ENCODE measurements around the gene CAMK1D.
A peak's percentile ranks its signal among the peaks of the same experiment; 100 is the strongest.

The CAMK1D gene

DNA sequence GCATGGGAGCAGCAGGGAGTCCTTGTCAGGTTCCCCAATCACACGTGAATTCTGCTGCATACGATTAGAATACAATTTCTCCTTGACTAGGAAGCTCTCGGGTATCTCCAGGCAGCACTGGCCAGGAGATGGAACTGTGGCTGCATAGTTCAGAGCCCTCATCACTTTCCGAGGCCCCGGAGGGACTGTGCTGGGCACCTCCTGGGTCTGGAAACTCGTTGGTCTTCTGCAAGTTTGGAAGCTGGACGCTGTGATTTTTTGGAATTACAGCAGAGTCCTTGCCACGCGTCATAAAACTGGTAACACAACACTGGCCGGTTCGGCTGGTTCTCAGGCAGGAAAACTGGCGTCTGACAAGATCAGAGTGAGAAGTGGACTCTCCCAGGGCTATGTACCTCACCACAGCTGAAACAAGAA lies 436.1 kb downstream of the CAMK1D start (continued):
- TF ChIP-seq SETDB1 (IDR thresholded peaks at IDR 0.05; ENCODE audit: insufficient read length, low read length) (no peak), RBAK (tag by site-specific recombination; IDR thresholded peaks at IDR 0.05) (no peak), ZNF184 (tag by site-specific recombination; IDR thresholded peaks at IDR 0.05) (no peak), KLF1 (tag by site-specific recombination; IDR thresholded peaks at IDR 0.05) (no peak), WT1 (tag by site-specific recombination; IDR thresholded peaks at IDR 0.05) (no peak), ZNF157 (tag by site-specific recombination; IDR thresholded peaks at IDR 0.05) (no peak), ZNF202 (tag by site-specific recombination; IDR thresholded peaks at IDR 0.05; ENCODE audit: borderline replicate concordance) (no peak), REPIN1 (tag by site-specific recombination; IDR thresholded peaks at IDR 0.05; ENCODE audit: low read depth) (no peak), ZBTB20 (tag by site-specific recombination; IDR thresholded peaks at IDR 0.05) (no peak), HOXD13 (CRISPR knock-in tag; IDR thresholded peaks at IDR 0.05; ENCODE audit: borderline replicate concordance) (no peak)
- TF ChIP-seq, protein P1, sequence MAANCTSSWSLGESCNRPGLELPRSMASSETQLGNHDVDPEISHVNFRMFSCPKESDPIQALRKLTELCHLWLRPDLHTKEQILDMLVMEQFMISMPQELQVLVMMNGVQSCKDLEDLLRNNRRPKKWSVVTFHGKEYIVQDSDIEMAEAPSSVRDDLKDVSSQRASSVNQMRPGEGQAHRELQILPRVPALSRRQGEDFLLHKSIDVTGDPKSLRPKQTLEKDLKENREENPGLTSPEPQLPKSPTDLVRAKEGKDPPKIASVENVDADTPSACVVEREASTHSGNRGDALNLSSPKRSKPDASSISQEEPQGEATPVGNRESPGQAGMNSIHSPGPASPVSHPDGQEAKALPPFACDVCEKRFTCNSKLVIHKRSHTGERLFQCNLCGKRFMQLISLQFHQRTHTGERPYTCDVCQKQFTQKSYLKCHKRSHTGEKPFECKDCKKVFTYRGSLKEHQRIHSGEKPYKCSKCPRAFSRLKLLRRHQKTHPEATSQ (tag by site-specific recombination; IDR thresholded peaks at IDR 0.05), result no peak
- TF ChIP-seq, protein P2, sequence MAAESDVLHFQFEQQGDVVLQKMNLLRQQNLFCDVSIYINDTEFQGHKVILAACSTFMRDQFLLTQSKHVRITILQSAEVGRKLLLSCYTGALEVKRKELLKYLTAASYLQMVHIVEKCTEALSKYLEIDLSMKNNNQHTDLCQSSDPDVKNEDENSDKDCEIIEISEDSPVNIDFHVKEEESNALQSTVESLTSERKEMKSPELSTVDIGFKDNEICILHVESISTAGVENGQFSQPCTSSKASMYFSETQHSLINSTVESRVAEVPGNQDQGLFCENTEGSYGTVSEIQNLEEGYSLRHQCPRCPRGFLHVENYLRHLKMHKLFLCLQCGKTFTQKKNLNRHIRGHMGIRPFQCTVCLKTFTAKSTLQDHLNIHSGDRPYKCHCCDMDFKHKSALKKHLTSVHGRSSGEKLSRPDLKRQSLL (tag by site-specific recombination; IDR thresholded peaks at IDR 0.05), result no peak
- TF ChIP-seq, protein P3, sequence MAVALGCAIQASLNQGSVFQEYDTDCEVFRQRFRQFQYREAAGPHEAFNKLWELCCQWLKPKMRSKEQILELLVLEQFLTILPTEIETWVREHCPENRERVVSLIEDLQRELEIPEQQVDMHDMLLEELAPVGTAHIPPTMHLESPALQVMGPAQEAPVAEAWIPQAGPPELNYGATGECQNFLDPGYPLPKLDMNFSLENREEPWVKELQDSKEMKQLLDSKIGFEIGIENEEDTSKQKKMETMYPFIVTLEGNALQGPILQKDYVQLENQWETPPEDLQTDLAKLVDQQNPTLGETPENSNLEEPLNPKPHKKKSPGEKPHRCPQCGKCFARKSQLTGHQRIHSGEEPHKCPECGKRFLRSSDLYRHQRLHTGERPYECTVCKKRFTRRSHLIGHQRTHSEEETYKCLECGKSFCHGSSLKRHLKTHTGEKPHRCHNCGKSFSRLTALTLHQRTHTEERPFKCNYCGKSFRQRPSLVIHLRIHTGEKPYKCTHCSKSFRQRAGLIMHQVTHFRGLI (tag by site-specific recombination; IDR thresholded peaks at IDR 0.05), result no peak

DNA sequence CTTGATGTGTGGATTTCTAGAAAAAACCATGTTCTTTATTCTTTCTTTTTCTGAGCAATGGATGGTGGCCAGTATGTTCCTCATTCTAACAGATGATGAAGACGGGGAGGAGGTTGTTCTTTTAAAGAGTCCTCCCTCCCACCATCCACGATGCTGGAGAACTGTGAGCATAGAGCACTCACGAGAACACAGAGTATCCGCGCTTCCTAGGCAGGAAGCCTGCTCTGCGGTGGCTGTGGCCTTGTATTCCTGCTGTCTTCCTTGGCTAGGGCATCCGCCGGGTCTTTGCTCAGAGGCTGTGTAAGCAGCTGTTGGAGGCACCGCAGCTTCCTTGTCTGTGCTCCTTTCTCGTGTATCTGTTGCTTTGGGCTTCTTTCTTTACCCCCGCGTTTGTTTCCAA lies 437.9 kb downstream of the CAMK1D start:
- CTCF ChIA-PET, result no interaction called here
- Histone ChIP-seq H3K4me1 (ENCODE audit: control insufficient read depth, insufficient read depth, low read length) (no peaks in the 10 kb centered on the region), H3K27ac (ENCODE audit: extremely low read depth, low read depth, low read length) (no peak overlapping the region), H3K9me3 (ENCODE audit: control insufficient read depth, insufficient read depth, low read depth, low read length) (no peaks in the 10 kb centered on the region), H3K36me3 (ENCODE audit: control insufficient read depth in 2 of 2, insufficient read depth in 1 of 2, low read length in 2 of 2) (no peaks in the 10 kb centered on the region), H3K4me3 (ENCODE audit: low read depth, low read length) (no peak overlapping the region)
- POLR2A ChIA-PET, result no interaction called here
- no peak for TF ChIP-seq SP7 (tag by site-specific recombination; IDR thresholded peaks at IDR 0.05)
- 0 out of 2 replicates have a peak, but pooled peaks have one; percentile 28 for TF ChIP-seq ZBTB17 (tag by site-specific recombination; IDR thresholded peaks at IDR 0.05)
- TF ChIP-seq ZFHX2 (tag by site-specific recombination; conservative IDR thresholded peaks at IDR 0.05), result no peak

DNA sequence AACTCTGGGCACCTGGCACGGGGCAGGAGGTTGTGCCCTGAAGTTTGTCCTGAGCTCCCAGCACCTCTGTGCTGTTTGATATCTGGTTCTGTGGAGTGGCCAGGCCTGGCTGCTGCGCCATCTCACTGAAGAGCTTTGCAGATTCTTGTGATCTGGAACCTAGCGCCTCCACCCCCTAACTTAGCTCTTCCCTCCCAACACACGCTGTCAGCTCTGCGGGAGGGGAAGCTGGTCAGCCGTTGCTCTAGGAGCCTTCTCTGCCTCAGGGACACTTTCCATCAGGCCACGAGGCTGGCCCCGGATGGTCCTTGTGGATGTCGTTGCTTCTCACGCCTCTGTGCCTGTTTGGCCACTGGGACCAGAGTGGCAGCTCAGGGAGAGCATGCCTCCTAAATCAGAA lies 438.9 kb downstream of the CAMK1D start:
- no peaks in the 10 kb centered on the region for H3K9me3 ChIP-seq (ENCODE audit: control insufficient read depth, insufficient read depth, low read depth, low read length)
- CTCF ChIA-PET, result interaction anchor here (1.0 kb wide), 1 partner anchor 114 kb away, joined by 3 read pairs; no protein-coding TSS in a partner anchor
- POLR2A ChIA-PET, result no interaction called here
- H3K4me1 ChIP-seq (ENCODE audit: control insufficient read depth, insufficient read depth, low read length), result no peaks in the 10 kb centered on the region
- H3K36me3 ChIP-seq (ENCODE audit: control insufficient read depth in 2 of 2, insufficient read depth in 1 of 2, low read length in 2 of 2), result no peaks in the 10 kb centered on the region
- no peak overlapping the region for H3K27ac ChIP-seq (ENCODE audit: extremely low read depth, low read depth, low read length)
- H3K4me3 ChIP-seq (ENCODE audit: low read depth, low read length), result no peak overlapping the region
- TF ChIP-seq ZNF37A (tag by site-specific recombination; IDR thresholded peaks at IDR 0.05), result no peak
- TF ChIP-seq, protein P1 (tag by site-specific recombination; IDR thresholded peaks at IDR 0.05), result no peak
- TF ChIP-seq IKZF3 (tag by site-specific recombination; IDR thresholded peaks at IDR 0.05), result no peak
- TF ChIP-seq, protein P4, sequence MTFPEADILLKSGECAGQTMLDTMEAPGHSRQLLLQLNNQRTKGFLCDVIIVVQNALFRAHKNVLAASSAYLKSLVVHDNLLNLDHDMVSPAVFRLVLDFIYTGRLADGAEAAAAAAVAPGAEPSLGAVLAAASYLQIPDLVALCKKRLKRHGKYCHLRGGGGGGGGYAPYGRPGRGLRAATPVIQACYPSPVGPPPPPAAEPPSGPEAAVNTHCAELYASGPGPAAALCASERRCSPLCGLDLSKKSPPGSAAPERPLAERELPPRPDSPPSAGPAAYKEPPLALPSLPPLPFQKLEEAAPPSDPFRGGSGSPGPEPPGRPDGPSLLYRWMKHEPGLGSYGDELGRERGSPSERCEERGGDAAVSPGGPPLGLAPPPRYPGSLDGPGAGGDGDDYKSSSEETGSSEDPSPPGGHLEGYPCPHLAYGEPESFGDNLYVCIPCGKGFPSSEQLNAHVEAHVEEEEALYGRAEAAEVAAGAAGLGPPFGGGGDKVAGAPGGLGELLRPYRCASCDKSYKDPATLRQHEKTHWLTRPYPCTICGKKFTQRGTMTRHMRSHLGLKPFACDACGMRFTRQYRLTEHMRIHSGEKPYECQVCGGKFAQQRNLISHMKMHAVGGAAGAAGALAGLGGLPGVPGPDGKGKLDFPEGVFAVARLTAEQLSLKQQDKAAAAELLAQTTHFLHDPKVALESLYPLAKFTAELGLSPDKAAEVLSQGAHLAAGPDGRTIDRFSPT (tag by site-specific recombination; IDR thresholded peaks at IDR 0.05), result no peak
- TF ChIP-seq, protein P5, sequence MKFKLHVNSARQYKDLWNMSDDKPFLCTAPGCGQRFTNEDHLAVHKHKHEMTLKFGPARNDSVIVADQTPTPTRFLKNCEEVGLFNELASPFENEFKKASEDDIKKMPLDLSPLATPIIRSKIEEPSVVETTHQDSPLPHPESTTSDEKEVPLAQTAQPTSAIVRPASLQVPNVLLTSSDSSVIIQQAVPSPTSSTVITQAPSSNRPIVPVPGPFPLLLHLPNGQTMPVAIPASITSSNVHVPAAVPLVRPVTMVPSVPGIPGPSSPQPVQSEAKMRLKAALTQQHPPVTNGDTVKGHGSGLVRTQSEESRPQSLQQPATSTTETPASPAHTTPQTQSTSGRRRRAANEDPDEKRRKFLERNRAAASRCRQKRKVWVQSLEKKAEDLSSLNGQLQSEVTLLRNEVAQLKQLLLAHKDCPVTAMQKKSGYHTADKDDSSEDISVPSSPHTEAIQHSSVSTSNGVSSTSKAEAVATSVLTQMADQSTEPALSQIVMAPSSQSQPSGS (tag by site-specific recombination; IDR thresholded peaks at IDR 0.05; ENCODE audit: low read depth), result no peak
- TF ChIP-seq ZNF529 (tag by site-specific recombination; IDR thresholded peaks at IDR 0.05; ENCODE audit: insufficient replicate concordance), result no peak

All from HEK293 (cell line).